Measurements from ENCODE around the gene ARHGEF11. TPM values are rescaled to one million over a fixed set of nuclear protein-coding genes. Genes with fewer than 3 reads are reported as not detected.
"Not testable (repeated sequence)": the region's sequence is repeated elsewhere in the genome, so short reads cannot be mapped to it uniquely, and the experiment has no call there.

ARHGEF11 gene
- total RNA-seq, 1 experiment from 2014 or later = 23.8 TPM

GRCh38 chr1:157059241-157059640, 13.7 kb upstream of the ARHGEF11 start:
- in situ Hi-C loops (cut with HindIII; ENCODE audit: low pct_unique_long_range_greater_than_20kb, low sequenced_read_pairs); DNase-seq (ENCODE audit: low read depth): not testable (repeated sequence)

- DNase-seq (ENCODE audit: low read depth) = no peak
- in situ Hi-C loops (cut with HindIII; ENCODE audit: low pct_unique_long_range_greater_than_20kb, low sequenced_read_pairs) = no loop called here
Observed at GRCh38 chr1:157056269-157056668, 10.7 kb upstream of the ARHGEF11 start.

- in situ Hi-C loops (cut with HindIII; ENCODE audit: low pct_unique_long_range_greater_than_20kb, low sequenced_read_pairs); DNase-seq (ENCODE audit: low read depth): not testable (repeated sequence)
Observed at GRCh38 chr1:157055729-157056128, 10.2 kb upstream of the ARHGEF11 start.

DNA sequence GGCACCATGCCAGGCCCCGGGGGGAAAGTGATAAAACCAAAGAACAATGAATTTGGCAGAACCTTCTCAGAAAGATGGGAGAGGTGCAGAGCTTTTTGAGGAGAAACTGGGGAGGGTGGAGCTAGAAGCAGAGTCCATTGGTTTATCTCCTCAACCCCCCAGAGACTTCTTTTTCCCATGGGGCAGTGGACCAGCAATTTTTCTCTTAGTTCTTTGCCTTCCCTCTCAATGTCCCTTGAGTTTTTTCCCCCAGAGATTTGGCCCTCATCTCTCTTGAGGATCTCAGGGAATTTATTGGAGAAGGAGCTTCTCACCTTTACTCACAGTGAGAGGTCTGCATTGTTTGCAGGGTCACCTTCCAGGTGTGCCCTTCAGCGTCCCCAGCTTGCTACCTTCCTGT, 5.3 kb upstream of the ARHGEF11 start:
- DNase-seq (ENCODE audit: low read depth) = no peak
- in situ Hi-C loops (cut with HindIII; ENCODE audit: low pct_unique_long_range_greater_than_20kb, low sequenced_read_pairs) = no loop called here

- no peak for DNase-seq (ENCODE audit: low read depth)
- in situ Hi-C loops (cut with HindIII; ENCODE audit: low pct_unique_long_range_greater_than_20kb, low sequenced_read_pairs) = no loop called here
Observed at GRCh38 chr1:157047062-157047410, 1.5 kb upstream of the ARHGEF11 start.

DNA sequence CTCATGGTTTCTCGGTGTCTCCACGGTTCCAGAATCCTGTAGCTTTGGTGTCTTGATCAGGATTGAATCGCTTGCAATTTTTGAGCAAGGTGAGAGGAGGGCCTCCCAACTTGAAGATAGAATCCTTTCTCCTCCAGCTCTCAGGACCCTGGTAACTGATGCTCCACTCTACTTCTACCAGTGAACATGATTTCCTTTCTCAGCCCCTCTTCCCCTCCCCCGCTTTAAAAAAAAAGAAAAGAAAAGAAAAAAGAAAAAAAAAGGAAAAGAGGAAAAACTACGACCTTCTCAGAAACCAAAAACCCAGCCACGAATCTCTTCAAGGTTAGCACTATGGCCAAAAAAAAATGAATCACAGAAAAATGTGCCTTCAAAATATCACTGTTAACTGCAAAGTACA, 1.2 kb downstream of the ARHGEF11 start:
- in situ Hi-C loops (cut with HindIII; ENCODE audit: low pct_unique_long_range_greater_than_20kb, low sequenced_read_pairs) = no loop called here
- DNase-seq (ENCODE audit: low read depth) = no peak

DNA sequence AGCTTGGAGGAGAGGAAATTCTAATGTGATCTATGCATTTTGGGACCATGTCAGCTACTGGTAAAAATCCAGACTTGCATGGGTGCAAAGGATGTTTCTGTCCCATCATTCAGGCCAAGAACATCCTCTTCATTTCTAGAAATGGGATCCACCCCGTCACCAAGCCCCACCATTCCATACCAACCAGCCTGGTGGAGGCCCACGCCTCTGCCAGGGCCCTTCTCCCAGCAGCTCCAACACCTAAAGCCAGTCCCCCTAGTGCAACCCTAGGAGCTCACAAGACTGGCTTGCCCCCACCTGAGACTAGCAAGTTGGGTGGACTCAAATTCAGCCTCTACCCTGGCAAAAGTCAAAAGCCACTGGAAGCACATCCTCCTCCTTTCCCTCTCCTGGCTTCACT, 1.9 kb downstream of the ARHGEF11 start:
- no peak for DNase-seq (ENCODE audit: low read depth)
- in situ Hi-C loops (cut with HindIII; ENCODE audit: low pct_unique_long_range_greater_than_20kb, low sequenced_read_pairs) = no loop called here

DNA sequence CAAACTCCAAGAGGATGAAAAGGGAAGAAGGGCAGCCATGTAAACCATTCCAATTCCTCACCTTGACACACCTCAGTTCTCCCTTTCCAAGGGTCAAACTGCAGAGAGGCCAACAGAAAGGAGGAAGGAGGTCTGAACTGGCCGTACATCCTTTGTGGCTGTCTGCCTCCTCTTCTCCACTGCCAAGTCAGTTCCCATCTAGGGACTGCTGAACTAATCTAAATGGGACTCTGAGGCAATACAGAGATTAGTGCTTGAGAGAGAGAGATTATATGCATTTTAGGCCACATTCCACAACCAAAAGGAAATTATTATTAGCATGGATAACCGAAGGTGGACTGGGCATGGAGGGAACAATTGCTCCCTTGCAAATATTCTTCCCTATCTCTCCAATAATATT, 2.7 kb downstream of the ARHGEF11 start:
- in situ Hi-C loops (cut with HindIII; ENCODE audit: low pct_unique_long_range_greater_than_20kb, low sequenced_read_pairs) = no loop called here
- no peak for DNase-seq (ENCODE audit: low read depth)

DNA sequence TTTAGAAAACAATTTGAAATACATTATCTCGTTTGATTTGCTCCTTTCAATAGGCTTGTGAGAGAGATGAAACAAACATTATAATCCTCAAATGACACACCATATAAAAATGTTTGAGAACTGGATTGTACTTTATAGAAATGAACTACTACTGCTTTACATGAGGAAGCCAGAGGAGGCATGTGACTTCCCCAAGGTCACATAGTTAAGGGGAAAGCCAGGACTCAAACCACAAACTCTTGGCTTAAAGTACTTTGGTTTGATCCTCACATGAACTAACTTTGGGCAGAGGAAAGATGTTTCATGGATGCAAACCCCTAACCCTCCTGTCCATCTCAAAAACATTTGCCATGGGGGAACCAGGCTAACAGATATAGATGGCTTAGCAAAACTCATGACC, 4.7 kb downstream of the ARHGEF11 start:
- DNase-seq (ENCODE audit: low read depth) = no peak
- in situ Hi-C loops (cut with HindIII; ENCODE audit: low pct_unique_long_range_greater_than_20kb, low sequenced_read_pairs) = no loop called here

DNA sequence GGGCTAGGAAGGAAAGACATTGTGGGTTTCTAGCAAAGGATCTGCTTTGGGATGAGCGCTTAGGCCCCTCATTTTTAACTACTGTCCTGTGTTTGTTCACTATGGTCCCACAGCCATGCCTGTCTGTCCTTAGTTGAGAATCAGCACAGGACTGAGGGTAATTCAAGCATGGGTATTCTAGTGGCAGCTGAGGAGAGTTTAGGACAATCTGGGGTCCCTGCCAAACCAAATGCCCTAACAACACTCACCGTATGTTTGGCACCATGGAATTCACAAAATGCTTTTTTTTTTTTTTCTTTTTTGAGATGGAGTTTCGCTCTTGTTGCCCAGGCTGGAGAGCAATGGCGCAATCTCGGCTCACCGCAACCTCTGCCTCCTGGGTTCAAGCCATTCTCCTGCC, 10.4 kb downstream of the ARHGEF11 start:
- in situ Hi-C loops (cut with HindIII; ENCODE audit: low pct_unique_long_range_greater_than_20kb, low sequenced_read_pairs) = no loop called here
- DNase-seq (ENCODE audit: low read depth) = no peak

GRCh38 chr1:157034137-157034800, 11.3 kb downstream of the ARHGEF11 start:
- in situ Hi-C loops (cut with HindIII; ENCODE audit: low pct_unique_long_range_greater_than_20kb, low sequenced_read_pairs) = no loop called here
- DNase-seq (ENCODE audit: low read depth) = no peak

GRCh38 chr1:157033357-157033876, 12.1 kb downstream of the ARHGEF11 start:
- in situ Hi-C loops (cut with HindIII; ENCODE audit: low pct_unique_long_range_greater_than_20kb, low sequenced_read_pairs) = no loop called here
- no peak for DNase-seq (ENCODE audit: low read depth)

GRCh38 chr1:157032303-157032702, 13.2 kb downstream of the ARHGEF11 start:
- no peak for DNase-seq (ENCODE audit: low read depth)
- in situ Hi-C loops (cut with HindIII; ENCODE audit: low pct_unique_long_range_greater_than_20kb, low sequenced_read_pairs) = no loop called here

DNA sequence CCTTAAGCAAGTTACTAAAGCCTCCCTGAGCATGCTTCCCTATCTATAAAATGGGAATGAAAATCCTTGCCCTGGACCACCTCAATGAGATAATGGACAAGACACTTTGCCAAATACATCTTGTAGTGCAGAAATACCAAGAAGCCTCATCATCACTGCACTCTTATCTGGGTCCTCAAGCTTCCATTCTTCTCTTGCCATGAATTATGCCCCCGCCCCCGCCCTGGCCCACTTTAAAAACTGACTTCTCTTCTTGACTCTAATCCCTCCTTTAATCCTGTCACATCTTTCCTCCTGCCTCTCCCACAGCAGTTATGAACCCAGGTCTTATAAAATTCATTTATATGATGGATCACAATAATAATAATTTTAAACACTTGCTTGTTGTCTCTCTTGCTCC, 14.8 kb downstream of the ARHGEF11 start:
- no peak for DNase-seq (ENCODE audit: low read depth)
- in situ Hi-C loops (cut with HindIII; ENCODE audit: low pct_unique_long_range_greater_than_20kb, low sequenced_read_pairs) = no loop called here

- DNase-seq (ENCODE audit: low read depth) = no peak
- in situ Hi-C loops (cut with HindIII; ENCODE audit: low pct_unique_long_range_greater_than_20kb, low sequenced_read_pairs) = no loop called here
Observed at GRCh38 chr1:157028674-157029073, 16.9 kb downstream of the ARHGEF11 start.

GRCh38 chr1:157025856-157026255, 19.7 kb downstream of the ARHGEF11 start:
- DNase-seq (ENCODE audit: low read depth) = no peak
- in situ Hi-C loops (cut with HindIII; ENCODE audit: low pct_unique_long_range_greater_than_20kb, low sequenced_read_pairs) = no loop called here

DNA sequence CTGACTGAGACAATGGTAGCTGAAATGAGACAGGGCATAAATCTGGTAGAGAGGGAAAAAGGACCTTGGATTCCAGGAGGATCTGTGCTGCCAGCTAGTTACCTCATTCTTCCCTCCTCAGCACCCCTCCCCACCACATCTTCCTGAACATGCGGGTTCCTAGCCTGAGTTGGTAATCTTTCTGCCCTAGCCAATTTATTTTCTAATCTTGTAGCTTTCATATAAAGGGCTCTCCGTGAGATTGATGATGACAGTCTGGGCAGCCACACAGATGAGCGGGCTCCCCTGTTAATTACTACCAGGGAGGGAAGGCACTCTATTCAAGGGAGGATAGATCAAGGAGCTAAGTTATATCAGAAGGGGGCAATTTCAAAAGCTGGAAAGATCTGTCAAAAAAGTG, 20.2 kb downstream of the ARHGEF11 start:
- no peak for DNase-seq (ENCODE audit: low read depth)
- in situ Hi-C loops (cut with HindIII; ENCODE audit: low pct_unique_long_range_greater_than_20kb, low sequenced_read_pairs) = no loop called here

- DNase-seq (ENCODE audit: low read depth) = no peak
- in situ Hi-C loops (cut with HindIII; ENCODE audit: low pct_unique_long_range_greater_than_20kb, low sequenced_read_pairs) = no loop called here
Observed at GRCh38 chr1:157021688-157022087, 23.9 kb downstream of the ARHGEF11 start.

GRCh38 chr1:157019457-157019856, 26.1 kb downstream of the ARHGEF11 start:
- in situ Hi-C loops (cut with HindIII; ENCODE audit: low pct_unique_long_range_greater_than_20kb, low sequenced_read_pairs) = no loop called here
- DNase-seq (ENCODE audit: low read depth) = no peak

GRCh38 chr1:157011845-157012244, 33.7 kb downstream of the ARHGEF11 start:
- in situ Hi-C loops (cut with HindIII; ENCODE audit: low pct_unique_long_range_greater_than_20kb, low sequenced_read_pairs) = no loop called here
- DNase-seq (ENCODE audit: low read depth) = no peak

All from Caki2 (cell line).